ENCODE measurements around the gene ABCA7.

- TF ChIP-seq CTCF (IDR thresholded peaks at IDR 0.05; ENCODE audit: low read length) = no peak
- no peak for TF ChIP-seq EZH2phosphoT487 (IDR thresholded peaks at IDR 0.05; ENCODE audit: low read length)
Observed at GRCh38 chr19:1046836-1047695, 7.2 kb downstream of the ABCA7 start.
